HG03342 (cell line): ENCODE measurements around the gene KIF3C.
A peak's percentile ranks its signal among the peaks of the same experiment; 100 is the strongest.
"Not testable (repeated sequence)": the region's sequence is repeated elsewhere in the genome, so short reads cannot be mapped to it uniquely, and the experiment has no call there.

Experiments used
- ATAC-seq: cut with Tn5 transposase; IDR thresholded peaks from one replicate; pipeline ENCODE4 v1.9.1; 2021; ENCODE audit warnings: mild to moderate bottlenecking, moderate library complexity; ENCODE audit not compliant: unreplicated experiment

Gene KIF3C

GRCh38 chr2:25982273-25982967 is at the start of gene KIF3C:
Gene KIF3C, minus strand, starts transcription at chr2:25982497. Its CDS starts 580 bp downstream, at chr2:25981917.
- peak; percentile 72 for ATAC-seq

- not testable (repeated sequence) for ATAC-seq
Observed at GRCh38 chr2:26028083-26028482, 45.8 kb upstream of the KIF3C start.

- no peak for ATAC-seq
Observed at GRCh38 chr2:26025509-26025908, 43.2 kb upstream of the KIF3C start.

GRCh38 chr2:26024260-26024659 is 42.0 kb upstream of the KIF3C start:
- no peak for ATAC-seq

- ATAC-seq: no peak
Observed at GRCh38 chr2:26020231-26020640, 37.9 kb upstream of the KIF3C start.

GRCh38 chr2:26018184-26019055 is 36.1 kb upstream of the KIF3C start:
- peak; percentile 51 for ATAC-seq

GRCh38 chr2:26017464-26018183 is 35.3 kb upstream of the KIF3C start:
- ATAC-seq: no peak

GRCh38 chr2:26016706-26017045 is 34.4 kb upstream of the KIF3C start:
- not testable (repeated sequence) for ATAC-seq

- ATAC-seq: no peak
Observed at GRCh38 chr2:26016012-26016705, 33.9 kb upstream of the KIF3C start.

GRCh38 chr2:26013668-26014067 is 31.4 kb upstream of the KIF3C start:
- no peak for ATAC-seq

- ATAC-seq: no peak
Observed at GRCh38 chr2:26011990-26012856, 29.9 kb upstream of the KIF3C start.

GRCh38 chr2:26011609-26011989 is 29.3 kb upstream of the KIF3C start:
- ATAC-seq: no peak

GRCh38 chr2:26010943-26011342 is 28.6 kb upstream of the KIF3C start:
- no peak for ATAC-seq

GRCh38 chr2:26009567-26009963 is 27.3 kb upstream of the KIF3C start:
- no peak for ATAC-seq

- ATAC-seq: no peak
Observed at GRCh38 chr2:26008851-26009566, 26.7 kb upstream of the KIF3C start.

GRCh38 chr2:26008095-26008494 is 25.8 kb upstream of the KIF3C start:
- no peak for ATAC-seq

- no peak for ATAC-seq
Observed at GRCh38 chr2:26002632-26003310, 20.5 kb upstream of the KIF3C start.

GRCh38 chr2:26001743-26002351 is 19.6 kb upstream of the KIF3C start:
- no peak for ATAC-seq
